ENCODE data around the gene ILF2.
A peak's percentile ranks its signal among the peaks of the same experiment; 100 is the strongest.

Gene ILF2

DNA sequence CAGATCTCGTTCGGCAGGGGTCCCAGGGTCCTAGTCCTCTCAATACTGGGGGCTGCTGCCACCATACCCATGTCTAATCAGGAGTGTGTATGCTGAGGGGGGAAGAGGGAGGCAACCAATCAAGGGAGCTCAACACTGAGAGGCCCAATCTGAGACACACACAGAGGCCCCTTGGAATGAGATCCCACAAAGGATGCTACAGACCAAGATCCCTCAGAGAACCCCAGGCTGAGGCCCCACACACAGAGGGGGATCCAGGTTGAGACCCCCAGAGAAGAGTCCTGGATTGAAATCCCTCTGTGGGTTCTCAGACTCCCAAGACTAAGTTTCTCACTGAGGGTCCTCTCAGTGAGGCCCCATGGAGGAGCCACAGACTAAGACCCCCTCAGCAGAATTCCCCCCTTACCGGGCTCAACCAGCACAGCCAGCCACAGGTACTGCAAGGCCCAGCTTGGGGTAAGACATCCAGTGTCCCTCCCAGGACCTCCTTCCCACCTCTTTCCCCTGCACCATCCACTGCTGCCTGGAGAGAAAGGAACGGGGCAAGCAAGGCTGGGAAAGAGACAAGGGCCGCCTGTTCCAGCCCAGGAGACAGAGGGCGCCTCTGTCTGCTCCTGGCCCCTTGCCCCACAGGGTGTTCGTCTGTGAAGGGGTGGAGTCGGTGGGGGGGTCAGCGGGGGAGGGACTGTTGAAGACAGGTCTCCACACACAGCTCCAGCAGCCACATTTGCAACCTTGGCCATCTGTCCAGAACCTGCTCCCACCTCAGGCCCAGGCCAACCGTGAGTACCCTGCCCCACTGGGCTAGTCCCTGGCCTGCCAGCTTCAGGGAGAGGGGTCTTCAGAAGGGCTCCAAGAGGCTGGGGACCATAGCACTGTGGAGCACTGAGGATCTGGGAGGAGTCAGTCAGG lies 42.8 kb downstream of the ILF2 start, which contains the start of gene S100A1:
TSS of gene S100A1 (plus strand) at position 720 of the 912 bp plus-strand sequence. CDS start 2,088 bp downstream, outside the sequence.
- peak within 1 kb of the TSS; percentile 53 for H3K4me3 ChIP-seq (ENCODE audit: extremely low read depth, insufficient read depth, low read length, poor library complexity, severe bottlenecking)
- 93 to 100% methylated on average over 2 to 6 of the region's 10 CpGs for WGBS, 2 experiments (ENCODE audit: insufficient coverage in 2 of 2)
- H3K36me3 ChIP-seq (ENCODE audit: control insufficient read depth, insufficient read depth, low read length): peaks cover 32% of the 10 kb centered on the region
- H3K27ac ChIP-seq (ENCODE audit: low read depth, low read length, severe bottlenecking): peak within 1 kb of the TSS; percentile 97
- no peaks in the 10 kb centered on the region for H3K9me3 ChIP-seq (ENCODE audit: control insufficient read depth, low read length)
- peaks cover 41% of the 10 kb centered on the region for H3K4me1 ChIP-seq (ENCODE audit: control insufficient read depth, insufficient read depth, low read length, poor library complexity, severe bottlenecking)

DNA sequence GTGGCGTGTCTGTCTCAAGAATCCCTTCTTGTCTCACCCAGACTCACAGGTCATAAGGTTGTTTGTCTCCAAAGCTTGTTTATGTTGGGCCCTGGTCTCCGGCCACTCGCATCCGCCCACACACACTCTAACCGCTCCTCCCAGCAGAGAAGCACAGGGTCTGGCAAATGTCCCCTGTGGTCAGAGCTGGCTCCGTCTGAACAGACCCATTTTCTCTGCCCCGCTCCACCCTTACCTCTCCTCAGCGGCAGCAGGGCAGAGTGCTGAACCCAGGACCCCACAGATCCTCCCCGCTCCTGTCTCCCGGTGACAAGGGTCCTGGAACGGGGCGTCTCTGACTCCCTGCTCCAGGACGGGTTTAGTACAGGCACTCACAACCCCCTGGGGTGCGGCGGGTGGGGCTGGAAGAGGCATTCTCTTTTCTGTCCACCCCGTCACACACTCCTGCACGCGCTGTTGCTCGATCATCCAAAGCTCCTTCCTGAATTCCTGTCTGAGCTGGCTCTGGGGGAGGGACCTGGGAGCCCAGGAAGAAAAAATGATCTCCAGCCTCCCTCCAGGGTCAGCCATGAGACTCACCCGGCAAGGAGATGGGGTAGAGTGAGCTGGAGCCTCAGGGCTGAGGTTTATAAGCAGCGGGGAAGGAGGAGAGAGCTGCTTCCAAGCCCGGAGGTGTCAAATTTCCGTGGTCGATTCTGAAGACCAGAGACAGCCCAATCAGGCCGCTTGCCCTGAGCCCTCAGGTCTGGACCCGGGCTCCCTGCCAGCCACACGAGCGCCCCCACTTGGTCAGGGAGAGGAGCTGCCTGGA lies 43.7 kb downstream of the ILF2 start, which contains the start of gene S100A13:
TSS of gene S100A13 (minus strand) at position 602 of the 811 bp plus-strand sequence. CDS start 1,033 bp downstream, outside the sequence.
- Histone ChIP-seq H3K4me3 (ENCODE audit: extremely low read depth, insufficient read depth, low read length, poor library complexity, severe bottlenecking) (peak within 1 kb of the TSS; percentile 53), H3K4me1 (ENCODE audit: control insufficient read depth, insufficient read depth, low read length, poor library complexity, severe bottlenecking) (peaks cover 41% of the 10 kb centered on the region), H3K36me3 (ENCODE audit: control insufficient read depth, insufficient read depth, low read length) (peaks cover 41% of the 10 kb centered on the region), H3K9me3 (ENCODE audit: control insufficient read depth, low read length) (no peaks in the 10 kb centered on the region), H3K27ac (ENCODE audit: low read depth, low read length, severe bottlenecking) (peak within 1 kb of the TSS; percentile 97)
- 4 to 6% methylated on average over 16 to 21 of the region's 28 CpGs for WGBS, 2 experiments (ENCODE audit: insufficient coverage in 2 of 2)

DNA sequence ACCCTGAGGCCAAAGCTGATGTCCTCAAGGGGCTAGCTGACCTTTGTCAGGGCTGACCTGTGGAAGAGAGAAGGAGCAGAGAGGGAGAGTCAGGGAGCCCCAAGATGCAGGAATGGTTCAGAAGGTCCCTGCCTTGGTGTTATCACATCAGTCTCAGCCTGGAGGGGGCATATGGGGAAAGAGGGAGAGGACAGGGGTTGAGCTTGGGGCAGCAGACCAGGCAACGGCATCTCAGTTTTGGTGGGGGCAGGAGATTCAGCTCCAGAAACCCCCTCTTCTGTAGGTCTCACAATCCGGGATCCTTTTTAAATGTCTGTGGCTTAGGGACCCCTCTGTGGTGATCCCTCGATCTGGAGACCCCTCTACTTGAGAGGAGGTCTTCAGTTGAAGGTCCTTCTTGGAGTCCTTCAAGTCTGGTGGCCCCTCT lies 44.3 kb downstream of the ILF2 start:
- peaks cover 47% of the 10 kb centered on the region for H3K36me3 ChIP-seq (ENCODE audit: control insufficient read depth, insufficient read depth, low read length)
- H3K9me3 ChIP-seq (ENCODE audit: control insufficient read depth, low read length): no peaks in the 10 kb centered on the region
- peak overlapping the region; percentile 53 for H3K4me3 ChIP-seq (ENCODE audit: extremely low read depth, insufficient read depth, low read length, poor library complexity, severe bottlenecking)
- H3K27ac ChIP-seq (ENCODE audit: low read depth, low read length, severe bottlenecking): peak overlapping the region; percentile 97
- H3K4me1 ChIP-seq (ENCODE audit: control insufficient read depth, insufficient read depth, low read length, poor library complexity, severe bottlenecking): peaks cover 41% of the 10 kb centered on the region
- WGBS, 2 experiments (ENCODE audit: insufficient coverage in 2 of 2): 70 to 71% methylated on average over 3 of the region's 3 CpGs

DNA sequence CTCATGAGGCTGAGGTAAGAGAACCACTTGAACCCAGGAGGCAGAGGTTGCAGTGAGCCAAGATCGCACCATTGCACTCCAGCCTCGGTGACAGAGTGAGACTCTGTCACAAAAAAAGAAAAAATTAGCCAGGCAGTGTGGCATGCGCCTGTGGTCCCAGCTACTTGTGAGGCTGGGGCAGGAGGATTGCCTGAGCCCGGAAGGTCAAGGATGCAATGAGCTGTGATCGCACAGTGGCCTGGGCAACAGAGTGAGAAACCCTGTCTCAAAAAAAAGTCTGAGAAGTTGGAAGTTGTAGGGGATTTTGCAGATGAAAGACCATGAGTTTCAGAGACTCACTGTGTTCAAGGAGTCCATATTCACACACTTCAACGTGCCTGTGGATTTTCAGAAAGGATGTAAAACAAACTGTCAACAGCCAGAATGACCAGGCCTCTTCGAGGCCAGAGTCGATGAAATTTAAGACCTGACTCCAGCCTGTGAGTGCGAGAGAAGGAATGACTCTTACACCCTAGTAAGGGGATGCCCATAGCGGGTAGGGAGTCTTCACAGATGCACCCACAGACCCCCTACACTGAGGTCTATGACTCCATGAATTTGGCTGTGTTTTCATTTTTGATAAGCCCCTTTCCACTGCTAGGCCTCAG lies 45.7 kb downstream of the ILF2 start:
- Histone ChIP-seq H3K27ac (ENCODE audit: low read depth, low read length, severe bottlenecking) (no peak overlapping the region), H3K4me1 (ENCODE audit: control insufficient read depth, insufficient read depth, low read length, poor library complexity, severe bottlenecking) (peaks cover 36% of the 10 kb centered on the region), H3K9me3 (ENCODE audit: control insufficient read depth, low read length) (no peaks in the 10 kb centered on the region), H3K4me3 (ENCODE audit: extremely low read depth, insufficient read depth, low read length, poor library complexity, severe bottlenecking) (peak overlapping the region; percentile 53), H3K36me3 (ENCODE audit: control insufficient read depth, insufficient read depth, low read length) (peaks cover 59% of the 10 kb centered on the region)
- 88 to 100% methylated on average over 9 to 10 of the region's 10 CpGs for WGBS, 2 experiments (ENCODE audit: insufficient coverage in 2 of 2)

DNA sequence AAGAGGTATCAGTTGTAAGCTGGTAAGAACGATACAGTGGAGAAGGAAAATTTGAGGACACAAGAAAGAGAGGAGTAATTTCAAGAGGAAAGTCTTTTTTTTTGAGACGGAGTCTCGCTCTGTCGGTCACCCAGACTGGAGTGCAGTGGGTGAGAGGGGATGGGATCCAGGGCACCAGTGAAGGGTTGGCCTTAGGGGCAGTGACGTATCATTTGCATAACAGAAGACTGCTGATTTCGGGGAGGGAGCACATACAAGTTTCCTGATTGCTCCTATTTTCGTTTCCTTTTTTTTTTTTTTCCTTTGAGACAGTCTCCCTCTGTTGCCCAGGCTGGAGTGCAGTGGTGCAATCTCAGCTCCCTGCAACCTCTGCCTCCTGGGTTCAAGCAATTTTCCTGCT lies 47.7 kb downstream of the ILF2 start:
- H3K27ac ChIP-seq (ENCODE audit: low read depth, low read length, severe bottlenecking): no peak overlapping the region
- no peak overlapping the region for H3K4me3 ChIP-seq (ENCODE audit: extremely low read depth, insufficient read depth, low read length, poor library complexity, severe bottlenecking)
- peaks cover 78% of the 10 kb centered on the region for H3K36me3 ChIP-seq (ENCODE audit: control insufficient read depth, insufficient read depth, low read length)
- 66% methylated on average over 6 to 7 of the region's 7 CpGs for WGBS, 2 experiments (ENCODE audit: insufficient coverage in 2 of 2)
- H3K4me1 ChIP-seq (ENCODE audit: control insufficient read depth, insufficient read depth, low read length, poor library complexity, severe bottlenecking): peaks cover 36% of the 10 kb centered on the region
- no peaks in the 10 kb centered on the region for H3K9me3 ChIP-seq (ENCODE audit: control insufficient read depth, low read length)

DNA sequence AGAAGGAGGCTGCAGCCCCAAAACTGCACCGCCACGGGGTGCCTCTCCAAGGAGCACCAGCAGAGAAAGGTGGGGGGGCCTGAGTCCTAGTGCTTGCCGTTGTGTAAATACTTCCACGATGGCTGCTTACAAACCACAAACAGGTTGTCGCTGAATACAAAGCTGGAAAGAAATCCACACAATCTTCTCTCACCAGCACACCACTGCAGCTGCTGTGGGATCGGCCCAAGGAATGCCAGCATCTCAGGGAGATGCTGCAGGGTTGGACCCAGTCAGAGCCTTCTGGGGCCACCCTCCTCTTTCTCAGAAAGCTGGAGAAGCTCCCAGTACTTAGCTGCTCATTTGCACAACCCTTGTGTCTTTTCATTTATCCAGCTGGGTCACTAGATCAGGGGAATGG lies 51.6 kb downstream of the ILF2 start:
- H3K9me3 ChIP-seq (ENCODE audit: control insufficient read depth, low read length): no peaks in the 10 kb centered on the region
- no peak overlapping the region for H3K4me3 ChIP-seq (ENCODE audit: extremely low read depth, insufficient read depth, low read length, poor library complexity, severe bottlenecking)
- H3K4me1 ChIP-seq (ENCODE audit: control insufficient read depth, insufficient read depth, low read length, poor library complexity, severe bottlenecking): peaks cover 12% of the 10 kb centered on the region
- no peak overlapping the region for H3K27ac ChIP-seq (ENCODE audit: low read depth, low read length, severe bottlenecking)
- WGBS, 2 experiments (ENCODE audit: insufficient coverage in 2 of 2): 98 to 100% methylated on average over 4 of the region's 6 CpGs
- H3K36me3 ChIP-seq (ENCODE audit: control insufficient read depth, insufficient read depth, low read length): peaks cover 58% of the 10 kb centered on the region

DNA sequence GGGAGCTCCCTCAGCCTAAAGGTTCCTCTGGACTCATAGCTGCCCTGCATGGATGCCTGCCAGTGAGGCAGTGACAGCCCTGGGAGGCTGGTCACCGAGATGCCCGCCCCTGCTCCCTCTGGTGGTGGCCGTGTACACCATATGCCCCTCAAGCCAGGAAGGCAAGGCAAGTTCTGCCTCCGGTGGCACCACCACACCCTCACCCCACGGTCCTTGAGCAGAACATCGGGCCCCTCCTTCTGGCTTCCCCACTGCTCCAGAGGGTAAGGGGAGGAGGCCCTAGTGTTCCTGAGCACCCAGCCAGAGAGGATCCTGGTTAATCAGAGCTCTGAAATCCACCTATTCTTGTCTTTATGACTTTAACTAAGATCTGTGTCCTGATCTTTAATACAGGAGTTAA lies 53.1 kb downstream of the ILF2 start:
- Histone ChIP-seq H3K4me3 (ENCODE audit: extremely low read depth, insufficient read depth, low read length, poor library complexity, severe bottlenecking) (no peak overlapping the region), H3K36me3 (ENCODE audit: control insufficient read depth, insufficient read depth, low read length) (peaks cover 43% of the 10 kb centered on the region), H3K27ac (ENCODE audit: low read depth, low read length, severe bottlenecking) (no peak overlapping the region), H3K4me1 (ENCODE audit: control insufficient read depth, insufficient read depth, low read length, poor library complexity, severe bottlenecking) (peaks cover under 1% of the 10 kb centered on the region), H3K9me3 (ENCODE audit: control insufficient read depth, low read length) (no peaks in the 10 kb centered on the region)
- 90 to 95% methylated on average over 2 to 4 of the region's 6 CpGs for WGBS, 2 experiments (ENCODE audit: insufficient coverage in 2 of 2)

DNA sequence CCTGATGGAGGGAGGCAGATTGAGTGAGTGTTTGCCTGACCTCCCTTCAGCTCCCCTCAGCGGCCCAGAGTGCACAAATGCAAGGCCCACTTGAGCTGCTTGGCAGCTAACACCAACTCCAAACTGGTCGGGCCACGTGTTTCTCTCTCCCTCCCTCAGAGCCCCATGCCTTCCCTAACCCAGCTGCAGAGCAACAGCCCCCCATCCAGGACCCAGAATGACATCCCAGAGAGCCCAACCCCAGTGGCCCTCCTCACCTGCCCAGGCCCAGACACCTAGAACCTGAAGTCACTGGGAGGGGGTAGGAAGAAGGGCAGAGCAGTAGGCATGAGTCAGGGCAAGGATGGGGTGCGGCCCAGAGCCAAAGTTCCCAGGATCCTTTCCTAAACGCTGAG lies 53.9 kb downstream of the ILF2 start:
- Histone ChIP-seq H3K4me3 (ENCODE audit: extremely low read depth, insufficient read depth, low read length, poor library complexity, severe bottlenecking) (no peak overlapping the region), H3K27ac (ENCODE audit: low read depth, low read length, severe bottlenecking) (no peak overlapping the region), H3K4me1 (ENCODE audit: control insufficient read depth, insufficient read depth, low read length, poor library complexity, severe bottlenecking) (peaks cover 8% of the 10 kb centered on the region), H3K36me3 (ENCODE audit: control insufficient read depth, insufficient read depth, low read length) (peaks cover 36% of the 10 kb centered on the region), H3K9me3 (ENCODE audit: control insufficient read depth, low read length) (no peaks in the 10 kb centered on the region)
- 88 to 100% methylated on average over 2 to 3 of the region's 5 CpGs for WGBS, 2 experiments (ENCODE audit: insufficient coverage in 2 of 2)

DNA sequence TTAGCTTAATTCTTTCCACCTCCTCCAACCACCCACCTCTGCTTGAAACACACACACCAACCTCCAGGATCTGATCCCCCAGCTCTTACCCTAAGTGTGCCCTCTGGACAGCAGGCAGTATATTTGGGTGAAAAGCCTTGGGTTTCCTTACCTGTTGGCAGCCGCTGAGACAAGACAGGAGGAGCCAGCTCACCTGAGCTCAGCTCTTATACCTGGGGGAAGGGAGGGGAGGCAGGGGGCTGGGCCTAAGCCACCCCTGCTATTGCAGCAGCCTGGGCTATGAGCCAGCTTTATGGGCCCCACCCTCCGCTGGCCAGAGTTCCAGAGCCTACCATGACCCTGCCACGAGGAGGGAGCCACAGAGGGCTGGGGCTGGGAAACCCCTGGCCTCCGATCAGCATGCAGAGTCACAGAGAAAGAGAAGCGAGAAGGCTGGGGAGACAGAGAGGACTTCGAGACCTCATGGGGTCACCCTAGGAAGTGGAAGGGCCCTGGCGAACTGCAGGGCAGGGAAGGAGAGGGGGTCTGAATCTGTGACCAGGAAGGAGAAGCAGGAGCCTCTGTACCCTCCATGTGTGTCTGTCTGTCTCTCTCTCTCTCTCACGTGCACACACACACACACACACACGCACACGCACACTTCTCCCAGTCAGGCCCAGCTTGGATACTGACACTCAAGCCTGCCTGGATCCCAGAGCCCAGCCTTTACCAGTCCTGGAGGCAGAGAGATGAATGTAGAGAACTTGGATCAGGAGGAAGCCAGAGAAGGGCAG lies 54.5 kb downstream of the ILF2 start, which contains the start of gene S100A14:
TSS of gene S100A14 (minus strand) at position 182 of the 773 bp plus-strand sequence. CDS start 467 bp downstream, outside the sequence.
- peaks cover 14% of the 10 kb centered on the region for H3K4me1 ChIP-seq (ENCODE audit: control insufficient read depth, insufficient read depth, low read length, poor library complexity, severe bottlenecking)
- no peaks in the 10 kb centered on the region for H3K9me3 ChIP-seq (ENCODE audit: control insufficient read depth, low read length)
- no peak within 1 kb of the TSS for H3K27ac ChIP-seq (ENCODE audit: low read depth, low read length, severe bottlenecking)
- H3K4me3 ChIP-seq (ENCODE audit: extremely low read depth, insufficient read depth, low read length, poor library complexity, severe bottlenecking): no peak within 1 kb of the TSS
- peaks cover 30% of the 10 kb centered on the region for H3K36me3 ChIP-seq (ENCODE audit: control insufficient read depth, insufficient read depth, low read length)
- 78 to 84% methylated on average over 5 to 6 of the region's 10 CpGs for WGBS, 2 experiments (ENCODE audit: insufficient coverage in 2 of 2)
